Subcutaneous abdominal adipose tissue (tissue), 5 donors: ENCODE data around the gene ADI1.
"Not testable (repeated sequence)": the region's sequence is repeated elsewhere in the genome, so short reads cannot be mapped to it uniquely, and the experiment has no call there.

Experiments
- H3K27ac ChIP-seq: one replicate; pipeline ENCODE4 v1.7.0; 2013; ENCODE audit warnings: low read depth, mild to moderate bottlenecking, inconsistent platforms, low read length, moderate library complexity
- H3K27me3 ChIP-seq, 5 donors: one replicate each; pipeline ENCODE4 v1.7.0; 2013; ENCODE audit warnings: low read length in 5 of 5, inconsistent platforms in 1 of 5; ENCODE audit not compliant: control insufficient read depth in 5 of 5, insufficient read depth in 4 of 5
- H3K36me3 ChIP-seq, 5 donors: one replicate each; pipeline ENCODE4 v1.7.0; 2013; ENCODE audit warnings: low read length in 5 of 5; ENCODE audit not compliant: control insufficient read depth in 5 of 5, insufficient read depth in 5 of 5
- H3K4me1 ChIP-seq, 5 donors: one replicate each; pipeline ENCODE4 v1.7.0; 2013; ENCODE audit warnings: low read length in 5 of 5, mild to moderate bottlenecking in 3 of 5, moderate library complexity in 1 of 5; ENCODE audit not compliant: control insufficient read depth in 5 of 5, insufficient read depth in 5 of 5
- H3K4me3 ChIP-seq, 5 donors: one replicate each; pipeline ENCODE4 v1.7.0; 2013; ENCODE audit warnings: low read length in 5 of 5, low read depth in 1 of 5
- H3K9ac ChIP-seq, 5 donors: one replicate each; pipeline ENCODE4 v1.7.0; 2013; ENCODE audit warnings: low read length in 5 of 5, mild to moderate bottlenecking in 4 of 5, moderate library complexity in 3 of 5
- H3K9me3 ChIP-seq, 5 donors: one replicate each; pipeline ENCODE4 v1.7.0; 2013; ENCODE audit warnings: low read length in 5 of 5; ENCODE audit not compliant: control insufficient read depth in 5 of 5
- donor health status: healthy.
- donor health status: healthy.
- donor health status: healthy.
- donor health status: healthy.
- donor health status: healthy.

Gene ADI1

GRCh38 chr2:3494984-3495666 lies 24.2 kb downstream of the ADI1 start:
- Histone ChIP-seq H3K4me1 (peaks cover 0 to 12% (median 8%) of the 10 kb centered on the region in 5 donors), H3K9me3 (no peaks in the 10 kb centered on the region), H3K9ac (no peak overlapping the region), H3K36me3 (peaks cover 10 to 50% (median 47%) of the 10 kb centered on the region in 5 donors), H3K27me3 (no peaks in the 10 kb centered on the region), H3K4me3 (no peak overlapping the region), H3K27ac (no peak overlapping the region)

DNA sequence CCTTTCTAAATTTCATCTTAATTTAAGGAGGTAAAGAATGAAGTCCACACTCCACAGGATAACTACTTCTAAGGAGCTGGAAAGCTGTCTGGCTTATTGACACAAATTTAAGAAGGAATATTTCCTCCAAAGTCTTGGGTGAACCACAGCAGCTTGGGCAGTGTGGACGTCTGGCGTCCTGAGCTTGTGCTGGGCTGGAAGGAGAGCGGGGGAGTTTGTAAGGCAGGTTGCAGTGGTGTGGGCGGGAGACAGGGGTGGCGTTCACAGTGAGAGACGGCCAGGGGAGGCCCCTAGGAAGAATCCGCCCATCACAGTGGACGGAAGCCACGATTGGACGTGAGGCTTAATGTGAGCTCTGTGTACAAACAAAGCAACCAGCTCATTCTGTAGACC lies 25.7 kb downstream of the ADI1 start:
- H3K27ac ChIP-seq, result no peak overlapping the region

DNA sequence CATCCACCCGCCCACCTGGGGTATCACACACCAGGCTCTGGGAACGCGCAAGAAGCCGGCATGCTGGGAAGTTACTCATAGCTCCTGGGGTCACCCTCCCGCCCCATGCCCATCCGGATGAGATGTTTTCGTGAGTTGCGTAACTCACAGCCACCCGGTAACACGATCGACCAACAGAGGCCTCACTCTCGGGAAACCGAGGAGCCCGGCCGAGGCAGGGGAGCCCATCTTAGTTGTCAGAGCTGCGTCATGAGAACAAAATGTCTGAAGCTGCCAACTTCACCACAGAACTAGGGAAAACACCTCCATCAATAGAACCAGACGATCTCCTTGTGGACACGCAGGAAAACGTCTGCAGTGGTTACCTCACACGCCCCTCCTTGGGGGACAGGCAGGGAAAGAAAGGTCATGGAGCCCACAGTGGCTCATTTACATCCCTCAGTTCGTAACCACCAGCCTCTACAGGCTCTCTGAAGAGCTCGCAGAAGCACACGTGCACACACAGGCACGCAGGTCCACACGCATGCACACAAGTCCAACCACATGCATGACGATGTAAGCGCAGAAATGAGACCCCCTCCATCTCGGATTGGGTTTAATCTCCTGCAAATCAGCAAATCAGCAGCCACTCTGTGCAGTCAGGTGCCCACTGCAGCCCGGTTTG lies 26.2 kb downstream of the ADI1 start:
- peaks cover 0 to 12% (median 8%) of the 10 kb centered on the region in 5 donors for H3K4me1 ChIP-seq
- H3K27ac ChIP-seq, result no peak overlapping the region
- no peak overlapping the region for H3K9ac ChIP-seq
- no peaks in the 10 kb centered on the region for H3K27me3 ChIP-seq
- H3K4me3 ChIP-seq, result peak overlapping the region in 1 of 5 donors; percentile 12
- H3K9me3 ChIP-seq, result no peaks in the 10 kb centered on the region
- H3K36me3 ChIP-seq, result peaks cover 8 to 31% (median 28%) of the 10 kb centered on the region in 5 donors

More for the DNA sequence above, 25.7 kb downstream of the ADI1 start:
- H3K27me3 ChIP-seq, result no peaks in the 10 kb centered on the region
- H3K9me3 ChIP-seq, result no peaks in the 10 kb centered on the region
- peak overlapping the region in 3 of 5 donors; percentile 2 to 17 (median 12) for H3K4me3 ChIP-seq
- peaks cover 0 to 12% (median 8%) of the 10 kb centered on the region in 5 donors for H3K4me1 ChIP-seq
- peaks cover 10 to 36% (median 34%) of the 10 kb centered on the region in 5 donors for H3K36me3 ChIP-seq
- H3K9ac ChIP-seq, result no peak overlapping the region

DNA sequence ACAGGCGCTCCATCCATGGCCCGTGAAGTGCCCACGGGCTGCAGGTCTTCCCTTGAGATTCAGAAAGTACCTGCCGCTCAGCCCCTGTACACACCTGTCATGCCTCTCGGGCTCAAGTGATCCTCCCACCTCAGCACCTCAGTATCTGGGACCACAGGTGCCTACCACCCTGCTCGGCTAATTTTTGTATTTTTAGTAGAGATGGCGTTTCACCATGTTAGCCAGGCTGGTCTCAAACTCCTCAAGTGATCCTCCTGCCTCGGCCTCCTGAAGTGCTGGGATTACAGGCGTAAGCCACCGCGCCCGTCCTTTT lies 26.9 kb downstream of the ADI1 start:
- Histone ChIP-seq H3K4me1 (peaks cover 1 to 15% (median 8%) of the 10 kb centered on the region in 5 donors), H3K36me3 (peaks cover 4 to 25% (median 22%) of the 10 kb centered on the region in 5 donors)
- not testable (repeated sequence) for H3K27ac ChIP-seq, H3K27me3 ChIP-seq, H3K9ac ChIP-seq, H3K9me3 ChIP-seq, H3K4me3 ChIP-seq

- H3K36me3 ChIP-seq, result peaks cover 4 to 19% (median 16%) of the 10 kb centered on the region in 5 donors
- H3K4me1 ChIP-seq, result peaks cover 1 to 21% (median 10%) of the 10 kb centered on the region in 5 donors
- H3K27ac ChIP-seq, result no peak overlapping the region
- H3K9ac ChIP-seq, result no peak overlapping the region
- H3K4me3 ChIP-seq, result no peak overlapping the region
- H3K27me3 ChIP-seq, result no peaks in the 10 kb centered on the region
- peaks cover 0 to 3% (median 0%) of the 10 kb centered on the region in 5 donors for H3K9me3 ChIP-seq
Measured at GRCh38 chr2:3491716-3492474, 27.4 kb downstream of the ADI1 start.

- Histone ChIP-seq H3K4me1 (peaks cover 1 to 24% (median 10%) of the 10 kb centered on the region in 5 donors), H3K4me3 (no peak overlapping the region), H3K9ac (no peak overlapping the region), H3K9me3 (peaks cover 0 to 3% (median 0%) of the 10 kb centered on the region in 5 donors), H3K27me3 (no peaks in the 10 kb centered on the region), H3K36me3 (peaks cover 2 to 13% (median 11%) of the 10 kb centered on the region in 5 donors), H3K27ac (no peak overlapping the region)
Measured at GRCh38 chr2:3491306-3491705, 28.0 kb downstream of the ADI1 start.

DNA sequence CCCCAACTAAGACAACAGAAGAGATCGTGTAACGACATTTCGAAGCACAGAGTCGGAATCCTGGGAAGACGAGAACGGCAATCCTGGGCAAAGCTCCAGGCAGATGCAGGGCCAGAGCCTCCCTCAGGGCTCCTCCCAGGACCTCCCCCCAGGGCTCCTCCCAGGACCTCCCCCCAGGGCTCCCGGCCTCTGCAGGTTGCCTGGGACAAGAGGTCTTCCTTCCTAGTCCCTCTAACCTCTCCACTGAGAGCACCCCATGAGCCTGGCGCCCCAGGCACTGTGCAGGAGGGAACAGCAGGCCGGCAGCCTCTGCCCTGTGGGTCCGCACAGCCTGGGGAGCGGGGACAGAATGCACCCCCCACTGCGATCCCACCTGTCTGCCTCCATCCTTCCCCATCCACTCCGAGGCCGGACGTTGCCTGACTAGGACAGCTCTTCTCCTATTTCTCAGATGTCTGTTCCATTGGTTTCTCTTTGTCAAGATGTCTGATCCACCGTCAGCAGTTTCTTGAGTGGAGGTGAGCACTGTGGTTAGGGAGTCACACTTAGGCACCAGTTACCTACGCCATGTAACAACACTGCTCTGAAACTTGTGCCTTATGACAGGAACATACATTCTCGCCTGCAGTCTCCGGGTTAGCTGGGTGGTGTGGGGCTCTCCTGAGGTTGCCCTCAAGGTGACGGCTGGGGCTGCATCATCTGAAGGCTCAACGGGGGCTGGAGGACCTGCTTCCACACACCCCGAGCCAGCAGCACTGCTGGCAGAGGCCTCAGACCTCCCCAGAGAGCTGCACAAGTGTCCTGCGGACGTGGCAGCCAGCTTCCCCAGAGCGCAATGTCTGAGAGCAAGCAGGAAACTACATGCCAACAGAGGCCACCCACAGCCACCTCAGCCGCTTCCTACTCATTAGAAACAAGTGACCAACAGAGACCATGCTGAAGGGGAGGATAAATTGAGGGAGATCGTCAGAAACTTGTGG lies 28.9 kb downstream of the ADI1 start:
- H3K9ac ChIP-seq, result no peak overlapping the region
- H3K4me1 ChIP-seq, result peaks cover 1 to 24% (median 10%) of the 10 kb centered on the region in 5 donors
- H3K27me3 ChIP-seq, result no peaks in the 10 kb centered on the region
- peaks cover 0 to 12% (median 9%) of the 10 kb centered on the region in 5 donors for H3K36me3 ChIP-seq
- H3K4me3 ChIP-seq, result no peak overlapping the region
- H3K27ac ChIP-seq, result no peak overlapping the region
- peaks cover 0 to 3% (median 0%) of the 10 kb centered on the region in 5 donors for H3K9me3 ChIP-seq

DNA sequence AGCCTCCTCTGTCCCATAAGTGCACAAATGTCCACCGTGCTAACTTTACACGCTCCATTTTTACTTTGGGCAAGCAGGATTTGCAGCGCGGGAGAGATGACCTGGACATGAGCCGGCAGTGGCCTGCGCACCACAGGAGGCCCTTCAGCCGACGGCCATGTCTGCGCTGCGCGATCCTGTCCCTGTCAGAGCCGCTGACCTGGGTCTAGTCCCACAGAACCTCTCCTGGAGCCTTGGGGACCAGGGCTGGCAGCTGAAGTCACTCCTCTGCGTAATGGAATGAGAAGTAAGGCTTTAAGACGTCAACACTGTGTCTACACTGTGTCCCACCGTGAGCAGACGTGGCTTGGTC lies 29.6 kb downstream of the ADI1 start:
- H3K9ac ChIP-seq, result no peak overlapping the region
- H3K27me3 ChIP-seq, result no peaks in the 10 kb centered on the region
- H3K9me3 ChIP-seq, result peaks cover 0 to 3% (median 0%) of the 10 kb centered on the region in 5 donors
- peaks cover 0 to 6% (median 3%) of the 10 kb centered on the region in 5 donors for H3K36me3 ChIP-seq
- peaks cover 1 to 24% (median 10%) of the 10 kb centered on the region in 5 donors for H3K4me1 ChIP-seq
- no peak overlapping the region for H3K4me3 ChIP-seq
- no peak overlapping the region for H3K27ac ChIP-seq
